HG03558 (cell line): ENCODE measurements around the gene RIMS4.
"Not testable (repeated sequence)": the region's sequence is repeated elsewhere in the genome, so short reads cannot be mapped to it uniquely, and the experiment has no call there.

Source experiments
- ATAC-seq: cut with Tn5 transposase; IDR thresholded peaks from one replicate; pipeline ENCODE4 v1.9.1; 2021; ENCODE audit warnings: moderate number of reproducible peaks; ENCODE audit not compliant: unreplicated experiment; ENCODE audit errors: extremely low read depth

The RIMS4 gene

GRCh38 chr20:44768256-44768655, 42.1 kb downstream of the RIMS4 start:
- no peak for ATAC-seq

GRCh38 chr20:44765701-44766347, 44.5 kb downstream of the RIMS4 start:
- no peak for ATAC-seq

- ATAC-seq: no peak
These were observed 45.3 kb downstream of the RIMS4 start for GRCh38 chr20:44765091-44765490.

GRCh38 chr20:44763798-44764197, 46.5 kb downstream of the RIMS4 start:
- ATAC-seq: not testable (repeated sequence)

- ATAC-seq: no peak
These were observed 47.7 kb downstream of the RIMS4 start for GRCh38 chr20:44762466-44763140.

GRCh38 chr20:44761423-44761822, 48.9 kb downstream of the RIMS4 start:
- ATAC-seq: no peak

- no peak for ATAC-seq
These were observed 50.8 kb downstream of the RIMS4 start for GRCh38 chr20:44759595-44759994.

GRCh38 chr20:44758247-44759101, 51.9 kb downstream of the RIMS4 start:
- no peak for ATAC-seq

- no peak for ATAC-seq
These were observed 53.4 kb downstream of the RIMS4 start for GRCh38 chr20:44756956-44757355.

GRCh38 chr20:44756011-44756688, 54.2 kb downstream of the RIMS4 start:
- ATAC-seq: no peak

GRCh38 chr20:44754554-44754953, 55.8 kb downstream of the RIMS4 start:
- ATAC-seq: no peak

GRCh38 chr20:44752099-44752931, 58.0 kb downstream of the RIMS4 start:
- ATAC-seq: no peak

GRCh38 chr20:44750081-44750805, 60.1 kb downstream of the RIMS4 start:
- no peak for ATAC-seq

- no peak for ATAC-seq
These were observed 62.4 kb downstream of the RIMS4 start for GRCh38 chr20:44748005-44748370.

GRCh38 chr20:44747166-44748004, 63.0 kb downstream of the RIMS4 start:
- ATAC-seq: no peak

GRCh38 chr20:44746367-44747165, 63.8 kb downstream of the RIMS4 start:
- ATAC-seq: no peak

- ATAC-seq: no peak
These were observed 64.6 kb downstream of the RIMS4 start, which contains the start of gene KCNK15 for GRCh38 chr20:44745598-44746366. KCNK15 (plus strand) TSS chr20:44745865; CDS start chr20:44745911, 46 bp downstream.
